Calu3 (cell line): ENCODE data around the gene IPP. TPM values are rescaled to one million over a fixed set of nuclear protein-coding genes. Genes with fewer than 3 reads are reported as not detected.

Experiments used
- BruUV-seq: library from RNA; stranded (reverse); fragments of 400-500 nt; replicated peaks from 2 replicates; lab custom pipeline; 2021; lab: Mats Ljungman, UMichigan
- CTCF ChIA-PET: fragments of 300-600 bp; sonication (Branson Sonifier 250); formaldehyde crosslinking; loops from one replicate; lab custom pipeline; 2022; ENCODE audit warnings: antibody characterized with exemption; lab: Charles Lee
- DNase-seq: peaks from one replicate; pipeline ENCODE4 v3.0.0; 2022
- H3K27ac Mint-ChIP-seq: one replicate; pipeline ENCODE4 v1.8.0; 2022; ENCODE audit warnings: mixed read lengths; ENCODE audit not compliant: unreplicated experiment
- H3K27me3 Mint-ChIP-seq: one replicate; pipeline ENCODE4 v1.8.0; 2022; ENCODE audit warnings: mixed read lengths; ENCODE audit not compliant: unreplicated experiment
- H3K36me3 Mint-ChIP-seq: one replicate; pipeline ENCODE4 v1.8.0; 2022; ENCODE audit warnings: mild to moderate bottlenecking, moderate library complexity, mixed read lengths; ENCODE audit not compliant: insufficient read depth, unreplicated experiment
- H3K4me1 Mint-ChIP-seq: one replicate; pipeline ENCODE4 v1.8.0; 2022; ENCODE audit warnings: mild to moderate bottlenecking, low read depth, mixed read lengths; ENCODE audit not compliant: unreplicated experiment
- H3K4me3 Mint-ChIP-seq: one replicate; pipeline ENCODE4 v1.8.0; 2022; ENCODE audit warnings: mild to moderate bottlenecking, low read depth, moderate library complexity, mixed read lengths; ENCODE audit not compliant: unreplicated experiment
- H3K9me3 Mint-ChIP-seq: one replicate; pipeline ENCODE4 v1.8.0; 2022; ENCODE audit warnings: low read depth, mixed read lengths; ENCODE audit not compliant: unreplicated experiment
- CTCF ChIP-seq: fragments of 200-600 bp; IDR thresholded peaks from one replicate; pipeline ENCODE4 v1.8.0; 2022; ENCODE audit warnings: antibody characterized with exemption; ENCODE audit not compliant: unreplicated experiment
- intact Hi-C: fragments of 100-400 bp; cut with micrococcal nuclease; formaldehyde crosslinking; loops from one replicate; pipeline ENCODE4 v1.10.0; 2022; ENCODE audit not compliant: unreplicated experiment
- total RNA-seq: library from RNA; stranded (reverse); gene quantifications from 2 replicates; pipeline ENCODE4 v1.2.3, GENCODE V29; 2022

Gene IPP
- total RNA-seq, 1 experiment from 2014 or later: 11.6 TPM

DNA sequence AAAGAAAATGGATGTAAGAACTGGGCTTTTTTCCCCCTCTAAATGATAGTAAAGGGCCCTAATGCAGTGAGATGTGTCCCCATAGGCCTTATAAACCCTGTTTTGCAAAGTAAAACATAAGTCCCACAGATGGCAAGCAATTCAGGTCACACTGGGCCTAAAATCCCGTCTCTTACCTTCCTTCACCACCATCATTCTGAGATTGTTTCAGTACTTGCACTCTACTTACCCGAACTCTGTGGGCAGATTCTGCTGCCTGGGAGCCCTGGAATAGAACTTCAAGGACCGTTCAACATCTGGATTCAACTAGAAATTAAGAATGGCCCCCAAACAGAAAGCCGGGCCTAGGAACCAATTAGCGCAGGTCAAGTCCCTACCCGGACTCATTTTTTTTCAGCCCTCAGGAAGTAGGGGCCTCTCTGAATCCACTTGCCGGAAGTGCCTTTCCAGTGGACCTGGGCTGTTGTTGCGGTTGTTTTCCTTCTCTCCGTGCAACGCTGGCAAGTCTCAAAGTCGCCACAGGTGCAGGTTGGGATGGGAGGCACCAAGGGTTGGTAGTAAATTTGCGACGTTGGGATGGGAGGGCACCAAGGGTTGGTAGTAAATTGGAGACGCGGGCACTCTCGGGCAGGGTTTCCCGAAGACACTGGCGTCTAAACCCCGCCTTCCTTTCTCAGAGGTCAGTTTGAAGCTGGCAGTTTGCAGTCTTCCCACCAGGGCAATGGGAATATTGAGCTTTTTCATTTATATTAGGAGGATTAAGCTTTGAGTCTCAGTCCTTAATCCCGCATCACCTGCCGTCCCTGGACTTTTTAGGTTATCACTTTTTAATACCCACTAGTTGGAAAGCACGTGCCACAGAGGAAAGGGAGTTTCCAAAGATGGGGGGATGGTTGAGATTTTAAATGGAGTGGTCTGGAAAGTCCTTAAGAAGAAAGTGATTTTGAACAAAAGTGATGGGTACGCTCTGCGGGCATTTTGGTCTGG is 62.4 kb downstream of the IPP start, which contains the start of gene TMEM69:
Gene TMEM69, plus strand, starts transcription at position 428 of the 987 bp plus-strand sequence. CDS start 2,888 bp downstream, outside the sequence.
- Mint-ChIP-seq H3K9me3 (no peaks in the 10 kb centered on the region), H3K27me3 (no peaks in the 10 kb centered on the region), H3K4me1 (no peaks in the 10 kb centered on the region), H3K36me3 (peaks cover 73% of the 10 kb centered on the region), H3K27ac (peak within 1 kb of the TSS; percentile 80), H3K4me3 (peak within 1 kb of the TSS; percentile 89)
- TF ChIP-seq CTCF: no peak
- DNase-seq: peak; percentile 79
- no TSS peak for BruUV-seq
- CTCF ChIA-PET: interaction anchor here (1.1 kb wide), 1 partner anchor 44 kb away, joined by 7 read pairs; no protein-coding TSS in a partner anchor
- intact Hi-C loops: loop anchor here (5.0 to 10.0 kb wide), 2 partner anchors 176 to 1637 kb away; no protein-coding TSS in a partner anchor

GRCh38 chr1:45687014-45687753 is 63.3 kb downstream of the IPP start:
- no peaks in the 10 kb centered on the region for H3K27me3 Mint-ChIP-seq
- DNase-seq: peak; percentile 96
- H3K4me1 Mint-ChIP-seq: peaks cover 7% of the 10 kb centered on the region
- H3K9me3 Mint-ChIP-seq: no peaks in the 10 kb centered on the region
- peaks cover 70% of the 10 kb centered on the region for H3K36me3 Mint-ChIP-seq
- peak overlapping the region; percentile 80 for H3K27ac Mint-ChIP-seq
- peak overlapping the region; percentile 89 for H3K4me3 Mint-ChIP-seq
- intact Hi-C loops: loop anchor here (5.0 to 10.0 kb wide), 2 partner anchors 175 to 1638 kb away; no protein-coding TSS in a partner anchor
- TF ChIP-seq CTCF: no peak
- BruUV-seq: TSS peak; percentile 73
- CTCF ChIA-PET: no interaction called here

GRCh38 chr1:45686288-45687013 is 64.0 kb downstream of the IPP start, which contains the start of gene GPBP1L1:
GPBP1L1 (minus strand) TSS chr1:45686533; CDS start chr1:45659087, 27,446 bp downstream.
- BruUV-seq: no TSS peak
- CTCF ChIA-PET: interaction anchor here (0.5 to 1.3 kb wide), 6 partner anchors 12 to 377 kb away, joined by 3 to 10 read pairs (median 4); partner anchors contain the start of gene MAST2
- intact Hi-C loops: loop anchor here (5.0 to 10.0 kb wide), 2 partner anchors 174 to 1638 kb away; no protein-coding TSS in a partner anchor

More at GRCh38 chr1:45686288-45687013, 64.0 kb downstream of the IPP start, which contains the start of gene GPBP1L1:
- DNase-seq: peak; percentile 98
- Mint-ChIP-seq H3K36me3 (peaks cover 63% of the 10 kb centered on the region), H3K4me3 (peak within 1 kb of the TSS; percentile 89), H3K4me1 (peaks cover 7% of the 10 kb centered on the region), H3K27ac (peak within 1 kb of the TSS; percentile 80), H3K27me3 (no peaks in the 10 kb centered on the region), H3K9me3 (no peaks in the 10 kb centered on the region)
- TF ChIP-seq CTCF: no peak
